Ishikawa (cell line): ENCODE measurements around the gene WNT11.

Experiments used
- EP300 ChIP-seq: IDR thresholded peaks from 2 replicates; pipeline ENCODE4 v1.6.1; 2012; ENCODE audit warnings: borderline replicate concordance
- MAX ChIP-seq: IDR thresholded peaks from 2 replicates; pipeline ENCODE4 v1.6.1; 2012
- NFIC ChIP-seq: IDR thresholded peaks from 2 replicates; pipeline ENCODE4 v1.6.1; 2012
- RAD21 ChIP-seq: IDR thresholded peaks from 2 replicates; pipeline ENCODE4 v1.6.1; 2012; ENCODE audit warnings: low read depth
- REST ChIP-seq: IDR thresholded peaks from 2 replicates; pipeline ENCODE4 v1.6.1; 2012; ENCODE audit warnings: low read depth, mild to moderate bottlenecking
- YY1 ChIP-seq: IDR thresholded peaks from 2 replicates; pipeline ENCODE4 v1.6.1; 2012; ENCODE audit warnings: low read depth

- TF ChIP-seq MAX: no peak
- TF ChIP-seq EP300: no peak
- no peak for TF ChIP-seq RAD21
- no peak for TF ChIP-seq NFIC
- TF ChIP-seq YY1: no peak
- TF ChIP-seq REST: no peak
Observed at GRCh38 chr11:76232026-76232665, 25.8 kb upstream of the WNT11 start.
